ENCODE results near the gene TTC12.
"Not testable (repeated sequence)": the region's sequence is repeated elsewhere in the genome, so short reads cannot be mapped to it uniquely, and the experiment has no call there.

Gene TTC12

GRCh38 chr11:113289431-113290187 lies 24.8 kb upstream of the TTC12 start:
- peak; percentile 22 for DNase-seq (ENCODE audit: low read depth)
- H3K4me3 ChIP-seq (ENCODE audit: low read depth, low read length) = no peak overlapping the region
- in situ Hi-C loops (cut with HindIII; ENCODE audit: low sequenced_read_pairs) = no loop called here
- TF ChIP-seq, protein P1, sequence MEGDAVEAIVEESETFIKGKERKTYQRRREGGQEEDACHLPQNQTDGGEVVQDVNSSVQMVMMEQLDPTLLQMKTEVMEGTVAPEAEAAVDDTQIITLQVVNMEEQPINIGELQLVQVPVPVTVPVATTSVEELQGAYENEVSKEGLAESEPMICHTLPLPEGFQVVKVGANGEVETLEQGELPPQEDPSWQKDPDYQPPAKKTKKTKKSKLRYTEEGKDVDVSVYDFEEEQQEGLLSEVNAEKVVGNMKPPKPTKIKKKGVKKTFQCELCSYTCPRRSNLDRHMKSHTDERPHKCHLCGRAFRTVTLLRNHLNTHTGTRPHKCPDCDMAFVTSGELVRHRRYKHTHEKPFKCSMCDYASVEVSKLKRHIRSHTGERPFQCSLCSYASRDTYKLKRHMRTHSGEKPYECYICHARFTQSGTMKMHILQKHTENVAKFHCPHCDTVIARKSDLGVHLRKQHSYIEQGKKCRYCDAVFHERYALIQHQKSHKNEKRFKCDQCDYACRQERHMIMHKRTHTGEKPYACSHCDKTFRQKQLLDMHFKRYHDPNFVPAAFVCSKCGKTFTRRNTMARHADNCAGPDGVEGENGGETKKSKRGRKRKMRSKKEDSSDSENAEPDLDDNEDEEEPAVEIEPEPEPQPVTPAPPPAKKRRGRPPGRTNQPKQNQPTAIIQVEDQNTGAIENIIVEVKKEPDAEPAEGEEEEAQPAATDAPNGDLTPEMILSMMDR (IDR thresholded peaks at IDR 0.05; ENCODE audit: low read depth, low read length, missing control alignments) = peak; percentile 95

GRCh38 chr11:113293936-113294335 lies 20.4 kb upstream of the TTC12 start:
- no peak for DNase-seq (ENCODE audit: low read depth)
- TF ChIP-seq, protein P1 (IDR thresholded peaks at IDR 0.05; ENCODE audit: low read depth, low read length, missing control alignments) = no peak
- H3K4me3 ChIP-seq (ENCODE audit: low read depth, low read length) = no peak overlapping the region
- in situ Hi-C loops (cut with HindIII; ENCODE audit: low sequenced_read_pairs) = no loop called here

- no peak for DNase-seq (ENCODE audit: low read depth)
- TF ChIP-seq, protein P1 (IDR thresholded peaks at IDR 0.05; ENCODE audit: low read depth, low read length, missing control alignments) = no peak
- in situ Hi-C loops (cut with HindIII; ENCODE audit: low sequenced_read_pairs) = no loop called here
- H3K4me3 ChIP-seq (ENCODE audit: low read depth, low read length) = no peak overlapping the region
Measured at GRCh38 chr11:113295993-113296392, 18.4 kb upstream of the TTC12 start.

- in situ Hi-C loops (cut with HindIII; ENCODE audit: low sequenced_read_pairs) = no loop called here
- no peak overlapping the region for H3K4me3 ChIP-seq (ENCODE audit: low read depth, low read length)
- TF ChIP-seq, protein P1 (IDR thresholded peaks at IDR 0.05; ENCODE audit: low read depth, low read length, missing control alignments) = no peak
- no peak for DNase-seq (ENCODE audit: low read depth)
Measured at GRCh38 chr11:113296447-113297205, 17.8 kb upstream of the TTC12 start.

GRCh38 chr11:113298496-113298895 lies 15.9 kb upstream of the TTC12 start:
- H3K4me3 ChIP-seq (ENCODE audit: low read depth, low read length); in situ Hi-C loops (cut with HindIII; ENCODE audit: low sequenced_read_pairs); DNase-seq (ENCODE audit: low read depth): not testable (repeated sequence)

- in situ Hi-C loops (cut with HindIII; ENCODE audit: low sequenced_read_pairs) = no loop called here
- no peak for DNase-seq (ENCODE audit: low read depth)
- H3K4me3 ChIP-seq (ENCODE audit: low read depth, low read length) = no peak overlapping the region
- TF ChIP-seq, protein P1 (IDR thresholded peaks at IDR 0.05; ENCODE audit: low read depth, low read length, missing control alignments) = no peak
Measured at GRCh38 chr11:113304916-113305315, 9.5 kb upstream of the TTC12 start.
